ENCODE measurements around the gene CTIF. TPM values are rescaled to one million over a fixed set of nuclear protein-coding genes. Genes with fewer than 3 reads are reported as not detected.
A peak's percentile ranks its signal among the peaks of the same experiment; 100 is the strongest.

Gene CTIF
- total and polyA plus RNA-seq, 2 experiments from 2014 or later, result 22.1 to 27.9 TPM

DNA sequence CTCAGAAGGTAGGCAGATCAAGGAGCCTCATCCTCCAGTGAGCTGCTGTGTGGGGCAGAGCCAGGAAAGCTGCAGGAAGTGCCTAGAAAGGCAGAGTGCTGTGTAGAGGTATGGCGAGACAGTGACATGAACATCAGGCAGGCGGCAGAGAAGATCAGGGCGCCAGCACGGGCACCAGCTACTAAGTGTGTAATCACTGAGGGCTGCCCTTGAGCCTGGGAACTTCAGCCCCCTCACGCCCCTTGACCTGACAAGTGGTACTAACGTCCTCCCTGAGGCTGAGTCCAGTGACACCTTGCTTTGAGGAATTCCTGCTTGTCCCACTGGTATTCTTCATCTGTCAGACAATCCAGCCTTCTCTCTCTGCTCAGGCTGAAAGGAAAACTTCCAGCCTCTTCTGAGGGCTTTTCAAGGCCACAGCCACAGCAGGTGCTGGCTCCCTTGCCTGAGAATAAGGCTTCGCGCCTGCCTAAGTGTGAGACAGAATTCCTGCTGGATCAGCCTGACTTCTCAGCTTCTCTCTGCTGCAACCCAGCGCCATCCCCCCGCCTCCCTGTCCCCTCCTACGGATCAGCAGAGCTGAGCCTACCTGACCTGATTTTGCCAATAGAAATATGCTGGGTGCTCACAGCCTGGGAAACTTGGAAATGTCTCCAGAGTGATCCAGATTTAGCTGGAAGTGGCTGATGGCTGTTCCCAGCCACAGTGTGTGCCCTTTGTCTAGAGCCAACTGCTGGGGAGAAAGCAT is 263.9 kb downstream of the CTIF start:
- no peak overlapping the region for H3K4me3 ChIP-seq
- TF ChIP-seq EZH2 (IDR thresholded peaks at IDR 0.05; ENCODE audit: borderline replicate concordance) (no peak), EZH2phosphoT487 (IDR thresholded peaks at IDR 0.05; ENCODE audit: low read depth, severe bottlenecking, unreplicated experiment) (no peak)
- TF ChIP-seq, protein P1, sequence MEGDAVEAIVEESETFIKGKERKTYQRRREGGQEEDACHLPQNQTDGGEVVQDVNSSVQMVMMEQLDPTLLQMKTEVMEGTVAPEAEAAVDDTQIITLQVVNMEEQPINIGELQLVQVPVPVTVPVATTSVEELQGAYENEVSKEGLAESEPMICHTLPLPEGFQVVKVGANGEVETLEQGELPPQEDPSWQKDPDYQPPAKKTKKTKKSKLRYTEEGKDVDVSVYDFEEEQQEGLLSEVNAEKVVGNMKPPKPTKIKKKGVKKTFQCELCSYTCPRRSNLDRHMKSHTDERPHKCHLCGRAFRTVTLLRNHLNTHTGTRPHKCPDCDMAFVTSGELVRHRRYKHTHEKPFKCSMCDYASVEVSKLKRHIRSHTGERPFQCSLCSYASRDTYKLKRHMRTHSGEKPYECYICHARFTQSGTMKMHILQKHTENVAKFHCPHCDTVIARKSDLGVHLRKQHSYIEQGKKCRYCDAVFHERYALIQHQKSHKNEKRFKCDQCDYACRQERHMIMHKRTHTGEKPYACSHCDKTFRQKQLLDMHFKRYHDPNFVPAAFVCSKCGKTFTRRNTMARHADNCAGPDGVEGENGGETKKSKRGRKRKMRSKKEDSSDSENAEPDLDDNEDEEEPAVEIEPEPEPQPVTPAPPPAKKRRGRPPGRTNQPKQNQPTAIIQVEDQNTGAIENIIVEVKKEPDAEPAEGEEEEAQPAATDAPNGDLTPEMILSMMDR (IDR thresholded peaks at IDR 0.05; ENCODE audit: poor library complexity), result no peak
- peak; percentile 47 for DNase-seq (ENCODE audit: low spot score)
- H3K27ac ChIP-seq, result peak overlapping the region; percentile 89
- no peaks in the 10 kb centered on the region for H3K79me2 ChIP-seq
- H3K36me3 ChIP-seq (replicated peaks; ENCODE audit: insufficient read depth, low read depth), result no peaks in the 10 kb centered on the region
- no peaks in the 10 kb centered on the region for H3K9me2 ChIP-seq (replicated peaks; ENCODE audit: insufficient read depth)
- no peaks in the 10 kb centered on the region for H3K9me3 ChIP-seq (ENCODE audit: low read depth)
- no peaks in the 10 kb centered on the region for H3K27me3 ChIP-seq
- WGBS (ENCODE audit: low lambda C conversion rate, missing lambda C conversion rate), result 68% methylated on average over 11 of the region's 11 CpGs
- H4K20me1 ChIP-seq (ENCODE audit: insufficient read depth, poor library complexity, severe bottlenecking), result no peaks in the 10 kb centered on the region
- H2AFZ ChIP-seq, result no peak overlapping the region
- H3K4me2 ChIP-seq, result no peak overlapping the region
- H3K4me1 ChIP-seq (ENCODE audit: insufficient read depth), result peaks cover 25% of the 10 kb centered on the region

GRCh38 chr18:48803518-48803917 is 264.7 kb downstream of the CTIF start:
- no peaks in the 10 kb centered on the region for H3K9me3 ChIP-seq (ENCODE audit: low read depth)
- H4K20me1 ChIP-seq (ENCODE audit: insufficient read depth, poor library complexity, severe bottlenecking), result no peaks in the 10 kb centered on the region
- H3K79me2 ChIP-seq, result no peaks in the 10 kb centered on the region
- H2AFZ ChIP-seq, result no peak overlapping the region
- no peak for TF ChIP-seq EZH2phosphoT487 (IDR thresholded peaks at IDR 0.05; ENCODE audit: low read depth, severe bottlenecking, unreplicated experiment)
- TF ChIP-seq, protein P1 (IDR thresholded peaks at IDR 0.05; ENCODE audit: poor library complexity), result no peak
- no peak for TF ChIP-seq EZH2 (IDR thresholded peaks at IDR 0.05; ENCODE audit: borderline replicate concordance)
- DNase-seq (ENCODE audit: low spot score), result no peak
- H3K4me1 ChIP-seq (ENCODE audit: insufficient read depth), result peaks cover 25% of the 10 kb centered on the region
- H3K4me2 ChIP-seq, result no peak overlapping the region
- H3K27me3 ChIP-seq, result no peaks in the 10 kb centered on the region
- H3K36me3 ChIP-seq (replicated peaks; ENCODE audit: insufficient read depth, low read depth), result no peaks in the 10 kb centered on the region
- 95% methylated on average over 3 of the region's 3 CpGs for WGBS (ENCODE audit: low lambda C conversion rate, missing lambda C conversion rate)
- no peaks in the 10 kb centered on the region for H3K9me2 ChIP-seq (replicated peaks; ENCODE audit: insufficient read depth)
- no peak overlapping the region for H3K4me3 ChIP-seq
- H3K27ac ChIP-seq, result peak overlapping the region; percentile 89

GRCh38 chr18:48803951-48804855 is 265.4 kb downstream of the CTIF start:
- Histone ChIP-seq H3K36me3 (replicated peaks; ENCODE audit: insufficient read depth, low read depth) (no peaks in the 10 kb centered on the region), H3K4me1 (ENCODE audit: insufficient read depth) (peaks cover 25% of the 10 kb centered on the region), H2AFZ (no peak overlapping the region), H3K27ac (no peak overlapping the region), H3K4me2 (no peak overlapping the region), H3K9me3 (ENCODE audit: low read depth) (no peaks in the 10 kb centered on the region), H3K4me3 (no peak overlapping the region), H3K27me3 (no peaks in the 10 kb centered on the region), H3K79me2 (no peaks in the 10 kb centered on the region), H3K9me2 (replicated peaks; ENCODE audit: insufficient read depth) (no peaks in the 10 kb centered on the region), H4K20me1 (ENCODE audit: insufficient read depth, poor library complexity, severe bottlenecking) (no peaks in the 10 kb centered on the region)
- no peak for DNase-seq (ENCODE audit: low spot score)
- TF ChIP-seq EZH2 (IDR thresholded peaks at IDR 0.05; ENCODE audit: borderline replicate concordance) (no peak), EZH2phosphoT487 (IDR thresholded peaks at IDR 0.05; ENCODE audit: low read depth, severe bottlenecking, unreplicated experiment) (no peak)
- TF ChIP-seq, protein P1 (IDR thresholded peaks at IDR 0.05; ENCODE audit: poor library complexity), result no peak
- WGBS (ENCODE audit: low lambda C conversion rate, missing lambda C conversion rate), result 94% methylated on average over 11 of the region's 11 CpGs

Data from hepatocyte (in vitro differentiated cells).